Activated T-cell treated with anti-CD3 and anti-CD28 coated beads, Interleukin-2, amount 50 U/mL, for 24 hours (primary cell): ENCODE results near the gene MYLK.

ENCODE experiments used
- DNase-seq: peaks from one replicate; pipeline ENCODE4 v3.0.0-alpha.2; 2020
- H3K27ac Mint-ChIP-seq: 2 replicates; pipeline ENCODE4 v1.8.0; 2020; ENCODE audit warnings: mild to moderate bottlenecking, mixed read lengths
- H3K27me3 Mint-ChIP-seq: 2 replicates; pipeline ENCODE4 v1.8.0; 2020; ENCODE audit warnings: mixed read lengths
- H3K36me3 Mint-ChIP-seq: 2 replicates; pipeline ENCODE4 v1.8.0; 2020; ENCODE audit warnings: low read depth, mixed read lengths
- H3K4me1 Mint-ChIP-seq: 2 replicates; pipeline ENCODE4 v1.8.0; 2020; ENCODE audit warnings: low read depth, mixed read lengths
- H3K4me3 Mint-ChIP-seq: 2 replicates; pipeline ENCODE4 v1.8.0; 2020; ENCODE audit warnings: mild to moderate bottlenecking, moderate library complexity, mixed read lengths
- H3K9me3 Mint-ChIP-seq: 2 replicates; pipeline ENCODE4 v1.8.0; 2020; ENCODE audit warnings: mixed read lengths

Gene MYLK

DNA sequence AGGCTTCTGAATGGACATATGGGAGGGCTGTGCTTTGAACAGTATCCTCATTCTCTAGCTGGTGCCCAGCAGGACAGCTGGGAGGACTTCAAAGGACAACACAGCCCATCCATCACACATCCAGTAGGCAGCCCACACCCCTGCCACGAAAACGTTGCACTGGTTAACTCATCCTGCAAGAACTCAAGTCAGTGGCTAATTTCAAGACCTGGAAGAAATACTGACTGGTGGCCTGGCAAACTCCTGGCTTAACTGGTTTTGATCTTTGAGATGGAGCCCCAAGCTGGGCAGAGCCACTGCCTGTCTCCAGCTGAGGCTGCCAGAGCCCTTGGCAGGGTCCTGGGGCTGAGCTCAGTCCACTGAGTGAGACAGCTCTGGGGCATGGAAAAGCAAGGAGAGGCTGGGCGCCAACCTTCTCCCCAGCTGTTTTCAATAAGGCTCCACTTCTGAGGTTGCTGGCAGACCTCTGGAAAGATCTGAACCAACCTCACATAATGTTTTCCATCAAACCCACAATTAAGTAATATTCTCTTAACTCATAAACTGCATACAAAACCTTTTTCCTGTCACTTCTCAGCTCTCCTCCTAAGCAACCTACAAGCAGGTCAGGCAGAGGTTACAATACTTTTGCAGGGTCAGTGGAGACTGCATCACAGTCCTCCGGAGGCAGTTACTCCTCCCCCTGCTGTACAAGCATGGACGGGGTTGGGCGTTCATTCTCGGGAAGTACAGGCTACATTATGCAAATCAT, 110.3 kb downstream of the MYLK start:
- no peak overlapping the region for H3K27ac Mint-ChIP-seq
- DNase-seq = no peak
- H3K9me3 Mint-ChIP-seq = no peaks in the 10 kb centered on the region
- H3K27me3 Mint-ChIP-seq = no peaks in the 10 kb centered on the region
- H3K36me3 Mint-ChIP-seq = no peaks in the 10 kb centered on the region
- no peaks in the 10 kb centered on the region for H3K4me1 Mint-ChIP-seq
- H3K4me3 Mint-ChIP-seq = no peak overlapping the region

DNA sequence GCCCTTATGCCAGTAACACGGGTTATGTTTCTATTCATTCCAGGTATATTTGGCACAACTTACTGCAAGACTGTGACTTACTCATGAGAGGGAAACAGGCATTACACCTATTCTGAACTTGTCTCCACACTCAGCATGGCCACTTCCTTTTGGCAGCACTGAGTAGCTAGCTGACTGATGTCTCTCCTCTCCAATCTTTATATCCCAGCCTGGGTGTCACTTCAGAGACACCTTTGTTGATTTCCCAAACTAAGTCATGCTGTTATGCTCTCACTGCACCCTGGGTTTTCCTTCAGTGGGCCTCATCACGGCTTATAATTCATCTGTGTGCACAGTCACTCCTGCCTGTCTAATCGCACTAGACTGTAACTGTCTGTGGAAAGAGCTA, 114.8 kb downstream of the MYLK start:
- no peaks in the 10 kb centered on the region for H3K36me3 Mint-ChIP-seq
- H3K4me1 Mint-ChIP-seq = no peaks in the 10 kb centered on the region
- no peak overlapping the region for H3K27ac Mint-ChIP-seq
- H3K4me3 Mint-ChIP-seq = no peak overlapping the region
- no peaks in the 10 kb centered on the region for H3K27me3 Mint-ChIP-seq
- no peak for DNase-seq
- H3K9me3 Mint-ChIP-seq = no peaks in the 10 kb centered on the region

DNA sequence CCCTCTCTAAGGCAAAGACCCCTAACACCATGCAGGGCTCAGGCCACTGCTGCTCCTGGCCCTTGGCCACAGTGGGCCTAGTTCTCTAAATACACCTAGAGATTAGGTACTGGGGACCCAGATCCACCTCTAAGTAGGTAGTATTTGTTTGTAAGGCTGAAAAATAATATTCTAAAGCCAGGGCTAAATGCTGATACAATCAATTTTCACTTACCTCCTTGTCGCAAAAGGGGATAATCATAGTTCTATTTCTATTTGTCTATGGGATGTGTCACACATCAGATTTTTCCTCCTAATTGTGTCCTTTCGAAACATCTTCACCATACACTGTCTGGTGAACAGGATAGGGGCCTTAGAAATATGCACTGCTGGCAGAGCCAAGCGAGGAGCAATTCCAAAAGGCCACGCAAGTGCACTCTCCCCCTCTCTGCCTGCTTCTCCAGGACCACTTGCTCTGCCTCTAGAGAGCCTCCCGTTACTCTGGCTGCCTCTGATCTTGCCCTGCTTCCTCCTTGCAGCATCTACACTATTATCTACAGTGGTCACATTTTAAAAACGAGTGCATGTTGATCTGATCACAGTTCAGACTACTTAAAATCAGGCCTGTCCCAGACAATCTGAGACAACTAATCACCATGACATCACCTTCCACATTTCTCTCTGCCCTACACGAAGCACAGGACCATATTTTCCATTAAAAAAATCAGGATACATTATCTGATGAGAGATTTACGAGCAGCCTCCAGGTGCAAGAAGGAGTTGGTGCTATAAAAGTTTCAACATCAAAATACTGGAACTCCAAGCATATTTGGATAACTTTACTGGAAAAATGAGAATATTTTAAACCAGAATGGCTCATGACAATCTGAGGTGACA, 115.4 kb downstream of the MYLK start:
- Mint-ChIP-seq H3K27me3 (peaks cover 1% of the 10 kb centered on the region), H3K4me3 (no peak overlapping the region), H3K4me1 (no peaks in the 10 kb centered on the region), H3K9me3 (no peaks in the 10 kb centered on the region), H3K36me3 (no peaks in the 10 kb centered on the region), H3K27ac (no peak overlapping the region)
- no peak for DNase-seq

DNA sequence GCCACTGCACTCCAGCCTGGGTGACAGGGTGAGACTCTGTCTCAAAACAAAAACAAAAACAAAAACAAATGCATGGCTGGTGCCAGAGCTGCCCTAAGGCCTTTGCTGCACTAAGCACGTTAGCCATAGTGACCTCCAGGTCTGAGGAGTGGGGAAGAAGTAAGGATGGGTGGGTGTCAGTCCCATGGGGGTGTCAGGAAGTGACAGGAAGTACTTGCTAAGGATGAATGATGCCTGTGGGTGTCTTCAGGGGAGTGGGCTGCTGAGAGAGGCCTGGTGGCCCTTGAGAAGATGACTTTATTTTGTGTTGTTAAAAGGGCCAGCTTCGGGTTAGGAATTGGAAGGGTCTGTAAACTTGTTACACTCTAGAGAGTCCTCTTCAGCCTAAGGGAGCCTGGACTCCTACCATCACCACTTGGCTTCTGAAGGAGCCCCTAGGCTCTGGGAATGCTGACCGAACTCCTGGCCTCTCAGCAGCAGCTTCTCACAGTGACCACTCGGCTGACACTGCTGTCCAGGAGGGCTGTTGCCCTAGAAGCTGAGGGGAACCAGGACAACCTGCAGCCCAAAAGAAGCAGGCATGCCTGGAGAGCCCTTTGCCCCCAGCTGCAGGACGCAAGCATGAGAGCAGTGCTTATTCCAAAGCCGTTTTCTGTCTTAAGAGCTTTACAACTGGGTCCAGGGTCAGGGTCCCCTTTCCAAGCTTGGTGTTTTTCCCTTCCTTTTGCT, 116.4 kb downstream of the MYLK start:
- H3K9me3 Mint-ChIP-seq = no peaks in the 10 kb centered on the region
- H3K27ac Mint-ChIP-seq = no peak overlapping the region
- no peak overlapping the region for H3K4me3 Mint-ChIP-seq
- H3K27me3 Mint-ChIP-seq = peaks cover 4% of the 10 kb centered on the region
- H3K36me3 Mint-ChIP-seq = no peaks in the 10 kb centered on the region
- no peaks in the 10 kb centered on the region for H3K4me1 Mint-ChIP-seq
- DNase-seq = no peak

DNA sequence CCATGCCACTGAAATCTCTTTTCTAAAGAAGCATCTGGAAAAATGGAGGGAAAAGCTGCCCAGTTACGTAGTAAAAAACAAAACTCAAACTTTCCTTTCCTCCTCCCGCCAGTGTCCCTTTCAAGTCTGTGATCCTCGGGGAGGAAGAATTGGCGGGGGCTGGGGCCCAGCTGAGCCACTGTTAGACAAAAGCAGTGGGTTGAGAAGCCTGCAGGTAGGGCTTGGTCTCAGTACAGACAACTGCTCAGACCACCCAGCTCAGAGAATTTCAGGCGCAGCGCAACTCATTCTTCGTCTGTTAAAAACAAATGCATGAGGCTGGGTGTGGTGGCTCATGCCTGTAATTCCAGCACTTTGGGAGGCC, 117.1 kb downstream of the MYLK start:
- DNase-seq = no peak
- H3K27me3 Mint-ChIP-seq = peaks cover 4% of the 10 kb centered on the region
- no peaks in the 10 kb centered on the region for H3K4me1 Mint-ChIP-seq
- no peak overlapping the region for H3K27ac Mint-ChIP-seq
- H3K9me3 Mint-ChIP-seq = no peaks in the 10 kb centered on the region
- H3K4me3 Mint-ChIP-seq = no peak overlapping the region
- H3K36me3 Mint-ChIP-seq = no peaks in the 10 kb centered on the region

DNA sequence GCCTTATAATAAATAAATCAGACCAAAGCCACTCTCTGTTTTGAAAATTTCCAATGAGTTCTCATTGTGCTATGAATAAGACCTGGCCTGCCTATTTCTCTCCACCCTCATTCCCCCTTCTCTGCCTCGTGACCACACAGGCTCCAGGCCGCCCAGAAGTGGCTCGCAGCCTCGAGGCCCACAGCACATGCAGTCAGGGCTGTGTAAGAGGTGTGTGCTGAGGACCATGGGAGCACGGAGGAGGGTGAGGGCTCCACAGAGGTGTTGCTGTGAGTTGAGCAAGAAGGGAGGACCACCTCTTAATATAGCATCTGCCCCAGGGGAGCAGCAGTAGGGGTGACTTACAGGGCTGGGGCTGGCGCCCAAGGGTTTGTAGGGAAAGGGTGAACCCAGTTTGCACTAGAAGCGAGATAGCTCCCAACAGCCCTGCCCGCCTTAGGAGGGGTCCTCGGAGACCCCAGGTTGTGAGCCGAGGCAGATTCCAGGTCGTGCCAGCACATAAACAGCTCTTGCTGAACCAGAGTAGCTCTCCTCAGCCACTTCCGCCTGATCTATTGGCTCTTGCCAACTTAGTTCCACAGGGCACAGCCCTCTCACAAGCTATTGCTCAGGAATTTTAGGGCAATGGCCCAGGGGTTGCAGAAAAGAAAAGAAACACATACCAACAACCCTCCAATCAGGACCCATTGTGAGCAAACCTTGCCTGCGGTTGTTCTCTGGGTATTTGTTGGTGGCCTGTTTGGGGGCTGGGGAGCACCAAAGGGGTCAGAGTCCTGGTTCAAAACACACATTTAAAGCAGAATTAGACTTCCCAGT, 117.7 kb downstream of the MYLK start:
- no peaks in the 10 kb centered on the region for H3K4me1 Mint-ChIP-seq
- no peak overlapping the region for H3K27ac Mint-ChIP-seq
- H3K36me3 Mint-ChIP-seq = no peaks in the 10 kb centered on the region
- H3K9me3 Mint-ChIP-seq = no peaks in the 10 kb centered on the region
- DNase-seq = no peak
- H3K4me3 Mint-ChIP-seq = no peak overlapping the region
- peaks cover 4% of the 10 kb centered on the region for H3K27me3 Mint-ChIP-seq

DNA sequence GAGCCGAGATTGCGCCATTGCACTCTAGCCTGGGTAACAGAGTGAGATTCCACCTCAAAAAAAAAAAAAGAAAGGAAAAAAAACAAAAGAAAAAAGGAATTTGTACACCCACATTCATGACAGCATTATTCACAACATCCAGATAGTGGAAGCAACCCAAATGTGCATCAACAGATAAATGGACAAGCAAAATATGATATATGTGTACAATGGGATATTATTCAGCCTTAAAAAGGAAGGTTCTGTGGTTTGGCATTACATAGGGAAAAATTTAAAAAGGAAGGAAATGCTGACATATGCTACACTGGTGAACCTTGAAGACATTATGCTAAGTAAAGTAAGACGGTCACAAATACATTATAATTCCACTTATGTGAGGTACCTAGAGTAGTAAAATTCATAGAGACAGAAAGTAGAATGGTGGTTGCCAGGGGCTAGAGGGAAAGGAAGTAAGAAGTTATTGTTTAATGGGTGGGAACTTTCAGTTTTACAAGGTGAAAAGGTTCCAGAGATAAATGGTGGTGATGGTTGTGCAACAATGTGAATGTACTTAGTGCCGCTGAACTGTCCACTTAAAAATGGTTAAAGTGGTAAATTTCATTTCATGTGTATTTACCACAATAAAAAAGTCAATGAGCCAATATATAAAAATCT, 118.5 kb downstream of the MYLK start:
- Mint-ChIP-seq H3K27me3 (peaks cover 7% of the 10 kb centered on the region), H3K9me3 (no peaks in the 10 kb centered on the region), H3K27ac (no peak overlapping the region), H3K36me3 (no peaks in the 10 kb centered on the region), H3K4me3 (no peak overlapping the region), H3K4me1 (no peaks in the 10 kb centered on the region)
- DNase-seq = no peak

DNA sequence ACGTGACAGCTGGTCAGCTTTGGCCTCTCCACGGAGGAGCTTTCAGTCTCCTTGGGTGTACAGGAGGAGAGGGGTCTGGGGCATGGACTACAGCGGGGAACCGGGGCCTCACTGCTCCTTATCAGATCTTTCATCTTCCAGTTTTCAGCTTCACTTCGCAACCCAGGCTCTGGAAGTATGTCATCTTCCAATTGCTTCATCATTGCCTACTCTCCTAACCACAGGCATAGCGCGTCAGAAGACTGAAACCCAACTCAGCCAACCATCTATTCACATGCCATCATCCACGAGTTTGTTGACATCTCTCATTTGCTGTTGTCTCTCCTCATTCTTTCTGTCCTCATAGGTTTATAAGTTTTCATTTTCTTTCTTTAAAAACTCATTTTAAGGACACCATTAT, 119.5 kb downstream of the MYLK start:
- Mint-ChIP-seq H3K9me3 (no peaks in the 10 kb centered on the region), H3K27ac (no peak overlapping the region), H3K4me1 (no peaks in the 10 kb centered on the region), H3K27me3 (peaks cover 7% of the 10 kb centered on the region), H3K36me3 (no peaks in the 10 kb centered on the region), H3K4me3 (no peak overlapping the region)
- no peak for DNase-seq

DNA sequence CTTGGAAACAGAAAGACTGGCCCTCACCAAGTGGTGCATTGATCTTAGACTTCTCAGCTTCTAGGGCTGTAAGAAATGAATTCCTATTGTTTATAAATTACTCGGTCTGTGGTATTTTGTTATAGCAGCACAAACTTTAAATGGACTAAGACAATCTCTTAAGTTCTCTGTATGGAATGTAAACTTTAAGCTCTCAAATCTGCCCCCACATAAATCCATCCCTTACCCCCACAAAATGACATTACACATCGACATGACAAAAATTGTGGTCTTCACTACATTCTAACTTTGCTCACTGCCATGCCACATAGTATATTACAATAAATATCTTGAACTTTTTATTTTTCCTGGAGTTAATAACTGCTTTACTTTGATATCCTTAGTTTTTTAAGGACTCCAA, 121.3 kb downstream of the MYLK start:
- no peak overlapping the region for H3K4me3 Mint-ChIP-seq
- H3K27ac Mint-ChIP-seq = no peak overlapping the region
- H3K4me1 Mint-ChIP-seq = no peaks in the 10 kb centered on the region
- DNase-seq = no peak
- peaks cover 13% of the 10 kb centered on the region for H3K27me3 Mint-ChIP-seq
- H3K9me3 Mint-ChIP-seq = no peaks in the 10 kb centered on the region
- no peaks in the 10 kb centered on the region for H3K36me3 Mint-ChIP-seq

GRCh38 chr3:123760817-123761216, 123.3 kb downstream of the MYLK start:
- peaks cover 22% of the 10 kb centered on the region for H3K27me3 Mint-ChIP-seq
- peaks cover 4% of the 10 kb centered on the region for H3K4me1 Mint-ChIP-seq
- H3K9me3 Mint-ChIP-seq = no peaks in the 10 kb centered on the region
- H3K4me3 Mint-ChIP-seq = no peak overlapping the region
- H3K27ac Mint-ChIP-seq = no peak overlapping the region
- DNase-seq = no peak
- no peaks in the 10 kb centered on the region for H3K36me3 Mint-ChIP-seq

- Mint-ChIP-seq H3K27me3 (peaks cover 22% of the 10 kb centered on the region), H3K4me3 (no peak overlapping the region), H3K27ac (no peak overlapping the region), H3K9me3 (no peaks in the 10 kb centered on the region), H3K36me3 (no peaks in the 10 kb centered on the region), H3K4me1 (peaks cover 4% of the 10 kb centered on the region)
- no peak for DNase-seq
Observed at GRCh38 chr3:123759871-123760270, 124.3 kb downstream of the MYLK start.

GRCh38 chr3:123759311-123759710, 124.8 kb downstream of the MYLK start:
- H3K4me1 Mint-ChIP-seq = peaks cover 4% of the 10 kb centered on the region
- no peak overlapping the region for H3K27ac Mint-ChIP-seq
- peaks cover 22% of the 10 kb centered on the region for H3K27me3 Mint-ChIP-seq
- H3K36me3 Mint-ChIP-seq = no peaks in the 10 kb centered on the region
- H3K4me3 Mint-ChIP-seq = no peak overlapping the region
- no peak for DNase-seq
- H3K9me3 Mint-ChIP-seq = no peaks in the 10 kb centered on the region

DNA sequence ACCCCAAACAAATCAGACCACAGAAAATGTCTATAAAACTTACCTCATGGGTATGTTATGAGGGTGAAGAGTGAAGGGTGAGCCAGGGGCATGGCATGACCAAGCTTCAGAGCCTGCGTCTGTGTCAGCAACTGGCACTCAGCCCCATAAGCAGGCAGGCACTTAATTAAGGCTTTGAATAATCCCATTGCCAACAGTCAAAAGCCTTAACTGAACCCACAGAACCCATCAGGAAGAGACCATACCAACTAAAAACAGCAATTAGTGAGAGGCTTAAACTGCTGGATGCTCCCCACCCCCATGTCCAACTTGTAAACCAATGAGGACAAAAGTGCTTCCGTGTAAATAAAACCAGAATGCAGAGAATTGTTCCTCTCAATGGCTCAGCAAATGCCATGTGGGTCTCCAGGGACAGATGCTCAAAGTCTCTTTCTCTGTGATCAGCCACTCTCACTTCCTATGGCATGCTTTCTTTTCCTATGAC, 126.0 kb downstream of the MYLK start:
- Mint-ChIP-seq H3K4me1 (peaks cover 4% of the 10 kb centered on the region), H3K27ac (no peak overlapping the region), H3K27me3 (peaks cover 19% of the 10 kb centered on the region), H3K4me3 (no peak overlapping the region), H3K36me3 (no peaks in the 10 kb centered on the region), H3K9me3 (no peaks in the 10 kb centered on the region)
- no peak for DNase-seq
